ENCODE measurements around the gene YWHAH. TPM values are rescaled to one million over a fixed set of nuclear protein-coding genes. Genes with fewer than 3 reads are reported as not detected.

Gene YWHAH
- total and polyA plus RNA-seq, 2 of the 8 experiments (the other 6 are each of a cell fraction or from before 2014, with no cell fraction given), result 146 to 247 TPM

- TF ChIP-seq KDM4A (IDR thresholded peaks at IDR 0.05; ENCODE audit: low read depth, low read length, severe bottlenecking) (no peak), POLR2A (IDR thresholded peaks at IDR 0.05; ENCODE audit: control extremely low read depth in 1 of 2, low read depth in 2 of 2, low read length in 2 of 2) (no peak)
- TF ChIP-seq, protein P1, sequence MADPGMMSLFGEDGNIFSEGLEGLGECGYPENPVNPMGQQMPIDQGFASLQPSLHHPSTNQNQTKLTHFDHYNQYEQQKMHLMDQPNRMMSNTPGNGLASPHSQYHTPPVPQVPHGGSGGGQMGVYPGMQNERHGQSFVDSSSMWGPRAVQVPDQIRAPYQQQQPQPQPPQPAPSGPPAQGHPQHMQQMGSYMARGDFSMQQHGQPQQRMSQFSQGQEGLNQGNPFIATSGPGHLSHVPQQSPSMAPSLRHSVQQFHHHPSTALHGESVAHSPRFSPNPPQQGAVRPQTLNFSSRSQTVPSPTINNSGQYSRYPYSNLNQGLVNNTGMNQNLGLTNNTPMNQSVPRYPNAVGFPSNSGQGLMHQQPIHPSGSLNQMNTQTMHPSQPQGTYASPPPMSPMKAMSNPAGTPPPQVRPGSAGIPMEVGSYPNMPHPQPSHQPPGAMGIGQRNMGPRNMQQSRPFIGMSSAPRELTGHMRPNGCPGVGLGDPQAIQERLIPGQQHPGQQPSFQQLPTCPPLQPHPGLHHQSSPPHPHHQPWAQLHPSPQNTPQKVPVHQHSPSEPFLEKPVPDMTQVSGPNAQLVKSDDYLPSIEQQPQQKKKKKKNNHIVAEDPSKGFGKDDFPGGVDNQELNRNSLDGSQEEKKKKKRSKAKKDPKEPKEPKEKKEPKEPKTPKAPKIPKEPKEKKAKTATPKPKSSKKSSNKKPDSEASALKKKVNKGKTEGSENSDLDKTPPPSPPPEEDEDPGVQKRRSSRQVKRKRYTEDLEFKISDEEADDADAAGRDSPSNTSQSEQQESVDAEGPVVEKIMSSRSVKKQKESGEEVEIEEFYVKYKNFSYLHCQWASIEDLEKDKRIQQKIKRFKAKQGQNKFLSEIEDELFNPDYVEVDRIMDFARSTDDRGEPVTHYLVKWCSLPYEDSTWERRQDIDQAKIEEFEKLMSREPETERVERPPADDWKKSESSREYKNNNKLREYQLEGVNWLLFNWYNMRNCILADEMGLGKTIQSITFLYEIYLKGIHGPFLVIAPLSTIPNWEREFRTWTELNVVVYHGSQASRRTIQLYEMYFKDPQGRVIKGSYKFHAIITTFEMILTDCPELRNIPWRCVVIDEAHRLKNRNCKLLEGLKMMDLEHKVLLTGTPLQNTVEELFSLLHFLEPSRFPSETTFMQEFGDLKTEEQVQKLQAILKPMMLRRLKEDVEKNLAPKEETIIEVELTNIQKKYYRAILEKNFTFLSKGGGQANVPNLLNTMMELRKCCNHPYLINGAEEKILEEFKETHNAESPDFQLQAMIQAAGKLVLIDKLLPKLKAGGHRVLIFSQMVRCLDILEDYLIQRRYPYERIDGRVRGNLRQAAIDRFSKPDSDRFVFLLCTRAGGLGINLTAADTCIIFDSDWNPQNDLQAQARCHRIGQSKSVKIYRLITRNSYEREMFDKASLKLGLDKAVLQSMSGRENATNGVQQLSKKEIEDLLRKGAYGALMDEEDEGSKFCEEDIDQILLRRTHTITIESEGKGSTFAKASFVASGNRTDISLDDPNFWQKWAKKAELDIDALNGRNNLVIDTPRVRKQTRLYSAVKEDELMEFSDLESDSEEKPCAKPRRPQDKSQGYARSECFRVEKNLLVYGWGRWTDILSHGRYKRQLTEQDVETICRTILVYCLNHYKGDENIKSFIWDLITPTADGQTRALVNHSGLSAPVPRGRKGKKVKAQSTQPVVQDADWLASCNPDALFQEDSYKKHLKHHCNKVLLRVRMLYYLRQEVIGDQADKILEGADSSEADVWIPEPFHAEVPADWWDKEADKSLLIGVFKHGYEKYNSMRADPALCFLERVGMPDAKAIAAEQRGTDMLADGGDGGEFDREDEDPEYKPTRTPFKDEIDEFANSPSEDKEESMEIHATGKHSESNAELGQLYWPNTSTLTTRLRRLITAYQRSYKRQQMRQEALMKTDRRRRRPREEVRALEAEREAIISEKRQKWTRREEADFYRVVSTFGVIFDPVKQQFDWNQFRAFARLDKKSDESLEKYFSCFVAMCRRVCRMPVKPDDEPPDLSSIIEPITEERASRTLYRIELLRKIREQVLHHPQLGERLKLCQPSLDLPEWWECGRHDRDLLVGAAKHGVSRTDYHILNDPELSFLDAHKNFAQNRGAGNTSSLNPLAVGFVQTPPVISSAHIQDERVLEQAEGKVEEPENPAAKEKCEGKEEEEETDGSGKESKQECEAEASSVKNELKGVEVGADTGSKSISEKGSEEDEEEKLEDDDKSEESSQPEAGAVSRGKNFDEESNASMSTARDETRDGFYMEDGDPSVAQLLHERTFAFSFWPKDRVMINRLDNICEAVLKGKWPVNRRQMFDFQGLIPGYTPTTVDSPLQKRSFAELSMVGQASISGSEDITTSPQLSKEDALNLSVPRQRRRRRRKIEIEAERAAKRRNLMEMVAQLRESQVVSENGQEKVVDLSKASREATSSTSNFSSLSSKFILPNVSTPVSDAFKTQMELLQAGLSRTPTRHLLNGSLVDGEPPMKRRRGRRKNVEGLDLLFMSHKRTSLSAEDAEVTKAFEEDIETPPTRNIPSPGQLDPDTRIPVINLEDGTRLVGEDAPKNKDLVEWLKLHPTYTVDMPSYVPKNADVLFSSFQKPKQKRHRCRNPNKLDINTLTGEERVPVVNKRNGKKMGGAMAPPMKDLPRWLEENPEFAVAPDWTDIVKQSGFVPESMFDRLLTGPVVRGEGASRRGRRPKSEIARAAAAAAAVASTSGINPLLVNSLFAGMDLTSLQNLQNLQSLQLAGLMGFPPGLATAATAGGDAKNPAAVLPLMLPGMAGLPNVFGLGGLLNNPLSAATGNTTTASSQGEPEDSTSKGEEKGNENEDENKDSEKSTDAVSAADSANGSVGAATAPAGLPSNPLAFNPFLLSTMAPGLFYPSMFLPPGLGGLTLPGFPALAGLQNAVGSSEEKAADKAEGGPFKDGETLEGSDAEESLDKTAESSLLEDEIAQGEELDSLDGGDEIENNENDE (IDR thresholded peaks at IDR 0.05; ENCODE audit: insufficient replicate concordance, low read length), result no peak
These were observed 6.0 kb upstream of the YWHAH start (continued) for GRCh38 chr22:31938296-31938695.

All from H1 (cell line).